Kidney tubule cell (primary cell): ENCODE results near the gene REXO1.
"Not testable (repeated sequence)": the region's sequence is repeated elsewhere in the genome, so short reads cannot be mapped to it uniquely, and the experiment has no call there.

Experiments used
- DNase-seq: peaks from one replicate; pipeline ENCODE4 v3.0.0-alpha.2; 2018; ENCODE audit warnings: low spot score

Gene REXO1

DNA sequence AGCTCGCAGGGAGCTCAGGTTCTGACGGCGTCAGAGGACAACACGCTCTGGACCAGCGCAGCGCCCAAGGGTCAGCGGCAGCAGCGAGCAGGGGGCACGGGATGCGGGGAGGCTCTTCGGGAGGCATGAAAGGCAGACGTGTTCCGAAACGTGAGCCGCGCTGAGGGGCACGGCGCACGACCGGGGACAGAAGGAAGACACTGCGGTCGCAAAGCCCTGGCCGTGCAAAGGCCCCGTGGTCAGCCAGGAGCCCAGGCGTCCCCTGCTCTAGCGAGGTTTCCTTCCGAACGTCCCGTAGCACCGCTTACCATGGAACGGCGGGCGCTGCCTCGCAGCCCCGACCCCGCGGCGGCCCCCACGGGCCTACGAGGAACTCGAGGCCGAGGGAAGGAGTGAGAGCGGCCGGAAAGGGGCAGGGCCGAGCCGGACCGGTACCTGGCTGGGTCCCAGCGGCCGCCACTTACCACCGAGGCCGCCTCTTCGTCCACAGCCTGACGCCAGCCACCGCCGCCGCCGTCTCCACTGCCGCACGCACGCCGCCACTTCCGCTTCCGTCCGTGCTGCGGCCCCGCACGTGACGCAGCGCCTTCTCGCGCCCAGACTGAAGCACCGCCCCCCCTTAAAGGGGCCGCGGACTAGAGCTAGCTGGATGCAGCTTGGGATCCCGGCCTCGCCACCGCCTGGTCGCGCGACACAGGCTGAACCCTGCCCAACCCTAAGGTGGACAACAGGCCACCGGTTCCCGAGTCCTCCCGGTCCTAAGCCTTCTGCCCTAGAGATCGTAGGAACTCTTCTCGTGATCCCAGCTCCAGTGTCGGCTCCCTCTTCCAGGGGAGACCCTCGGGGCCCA is 27.6 kb upstream of the REXO1 start:
- peak; percentile 92 for DNase-seq

GRCh38 chr19:1875265-1875645 is 27.0 kb upstream of the REXO1 start:
- not testable (repeated sequence) for DNase-seq

GRCh38 chr19:1874554-1875185 is 26.4 kb upstream of the REXO1 start:
- no peak for DNase-seq

DNA sequence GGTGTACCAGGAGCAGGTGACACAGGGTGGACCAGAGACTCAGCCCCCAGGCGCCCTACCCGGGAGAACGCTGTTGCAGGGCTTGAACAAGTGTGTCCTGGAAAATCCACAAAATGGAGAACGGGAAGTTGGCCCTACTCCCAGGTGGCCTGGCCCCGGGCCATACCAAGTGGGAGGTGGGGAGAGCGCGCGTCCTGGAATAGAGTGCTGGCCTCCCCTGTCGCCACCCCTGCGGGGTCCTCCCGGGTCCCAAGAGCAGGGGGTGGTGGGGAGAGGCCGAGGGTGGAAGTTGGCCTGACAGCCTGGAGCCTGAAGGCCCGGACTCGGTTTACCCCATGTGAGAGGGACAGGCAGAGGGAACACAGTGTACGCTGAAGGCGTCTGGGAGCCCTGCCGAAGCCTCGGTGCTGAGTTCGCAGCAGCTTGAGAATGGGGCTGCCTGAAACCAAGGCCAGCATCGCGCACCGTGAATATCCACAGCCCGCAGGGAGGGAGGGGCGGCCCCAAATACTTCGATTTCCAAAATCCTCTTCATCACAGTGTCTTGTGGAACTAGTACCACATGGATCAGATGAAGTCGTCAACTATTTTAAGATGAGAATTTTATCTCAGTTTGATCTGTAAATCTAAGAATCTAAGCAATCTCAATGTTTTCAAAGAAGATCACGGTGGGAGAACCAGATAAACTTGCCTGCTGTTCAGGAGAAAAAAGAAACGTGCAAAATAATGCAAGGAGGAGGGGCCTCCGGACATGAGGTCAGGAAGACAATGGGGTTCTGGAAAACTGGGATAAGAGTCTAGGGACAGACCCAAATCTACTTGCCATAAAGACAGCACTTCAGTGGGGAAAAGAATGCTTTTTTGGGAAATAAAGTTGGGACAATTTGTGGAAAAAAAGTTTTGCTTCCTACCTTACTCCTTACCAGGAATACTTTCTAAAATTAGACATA is 25.5 kb upstream of the REXO1 start:
- DNase-seq = no peak

DNA sequence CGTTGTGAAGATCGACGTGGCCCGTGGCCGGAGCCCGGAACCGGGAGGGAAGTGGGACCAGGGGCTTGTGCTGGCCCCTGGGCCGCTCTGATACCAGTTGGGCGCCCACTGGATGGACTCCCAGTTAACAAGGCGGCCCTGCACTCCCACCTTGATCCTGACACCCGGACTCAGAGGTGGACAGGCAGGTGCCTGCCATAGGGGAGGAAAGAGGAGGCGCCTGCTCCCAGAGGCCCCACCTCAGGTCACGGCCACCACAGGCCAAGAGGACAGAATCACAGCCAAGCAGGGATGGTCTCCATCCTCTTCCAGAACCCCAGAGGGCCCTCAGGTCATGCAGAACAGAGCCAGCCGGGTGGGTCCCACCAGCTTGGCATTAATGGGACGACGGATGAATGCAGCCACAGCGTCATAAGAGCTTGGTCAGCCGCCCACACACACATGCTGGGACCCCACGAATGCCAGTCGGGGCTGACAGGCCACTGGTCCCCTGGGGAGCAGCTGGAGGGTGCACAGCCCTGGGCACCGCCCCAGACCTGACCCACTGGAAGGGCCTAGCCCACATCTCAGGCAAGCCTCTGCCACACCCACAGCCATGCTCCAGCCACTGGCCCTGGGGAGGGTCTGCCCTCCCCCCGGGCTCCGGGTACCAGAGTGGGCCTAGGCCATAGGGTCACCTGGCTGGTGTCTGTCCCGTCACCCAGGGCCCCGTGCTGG is 24.7 kb upstream of the REXO1 start:
- DNase-seq = no peak

DNA sequence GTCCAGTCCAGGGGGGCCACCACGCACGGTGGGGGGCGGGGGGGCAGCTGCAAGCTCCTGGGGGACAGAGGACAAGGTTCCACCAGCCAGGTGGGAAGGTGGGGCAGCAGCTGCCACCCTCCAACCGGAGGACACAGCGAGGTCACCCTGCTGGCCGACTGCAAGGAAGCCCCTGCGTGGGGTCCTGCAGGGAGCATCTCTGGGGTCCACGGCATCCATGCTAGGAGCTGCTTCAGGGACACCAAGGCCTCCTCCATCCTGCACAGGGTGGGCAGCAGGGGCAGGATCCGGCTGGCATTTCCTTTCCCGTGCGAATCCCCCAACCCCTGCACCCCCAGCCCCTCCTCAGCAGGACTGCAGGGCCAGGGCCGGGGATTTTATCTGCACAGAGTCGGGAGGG is 23.3 kb upstream of the REXO1 start:
- DNase-seq = no peak

DNA sequence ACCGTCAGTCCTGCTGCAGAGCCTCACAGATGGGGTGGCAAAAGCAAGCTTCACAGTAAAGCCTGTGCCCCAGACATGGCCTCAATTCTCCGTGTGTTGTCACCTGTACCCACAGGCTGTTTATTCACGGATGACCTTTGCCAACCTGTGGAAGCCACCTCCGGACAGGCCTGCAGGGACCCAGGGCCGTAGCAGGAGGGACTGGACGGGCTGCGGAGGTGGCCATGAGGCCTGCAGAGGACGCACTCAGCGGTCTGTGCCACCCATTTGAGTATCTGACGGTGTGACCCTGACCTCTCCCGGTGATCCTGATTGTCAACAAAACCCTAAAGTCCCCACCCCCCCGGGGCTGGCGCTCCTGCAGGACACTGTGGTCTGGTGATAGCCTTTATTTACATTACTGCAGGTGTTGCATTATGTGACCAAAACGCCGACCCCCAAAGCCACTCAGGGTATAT is 22.9 kb upstream of the REXO1 start:
- no peak for DNase-seq

DNA sequence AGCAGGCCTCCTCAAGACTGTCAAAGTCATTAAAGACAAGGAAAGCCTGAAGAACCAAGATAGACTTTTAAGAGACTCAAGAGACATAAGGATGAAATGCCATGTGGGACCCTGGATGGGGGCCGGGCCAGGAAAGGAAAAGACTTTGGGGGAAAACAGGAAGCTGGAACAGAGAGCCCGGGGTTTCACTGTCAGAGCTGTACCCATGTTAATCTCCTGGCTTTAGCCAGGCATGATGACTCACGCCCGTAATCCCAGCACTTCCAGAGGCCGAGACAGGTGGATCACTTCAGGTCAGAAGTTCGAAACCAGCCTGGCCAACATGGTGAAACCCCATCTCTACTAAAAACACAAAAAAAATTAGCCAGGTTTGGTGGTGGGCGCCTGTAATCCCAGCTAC is 20.7 kb upstream of the REXO1 start:
- DNase-seq = no peak

DNA sequence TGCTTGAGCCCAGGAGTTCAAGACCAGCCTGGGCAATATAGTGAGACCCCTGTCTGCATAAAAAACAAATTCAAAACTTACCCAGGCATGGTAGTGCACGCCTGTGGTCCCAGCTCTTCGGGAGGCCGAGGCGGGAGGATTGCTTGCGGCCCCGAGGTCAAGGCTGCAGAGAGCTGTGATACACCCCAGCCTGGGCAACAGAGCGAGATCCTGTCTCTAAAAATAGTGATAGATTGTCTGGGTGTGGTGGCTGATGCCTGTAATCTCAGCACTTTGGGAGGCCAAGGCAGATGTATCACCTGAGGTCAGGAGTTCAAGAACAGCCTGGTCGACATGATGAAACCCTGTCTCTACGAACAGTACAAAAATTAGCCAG is 19.1 kb upstream of the REXO1 start:
- DNase-seq = no peak

- DNase-seq = no peak
Observed at GRCh38 chr19:1866693-1867348, 18.5 kb upstream of the REXO1 start.

DNA sequence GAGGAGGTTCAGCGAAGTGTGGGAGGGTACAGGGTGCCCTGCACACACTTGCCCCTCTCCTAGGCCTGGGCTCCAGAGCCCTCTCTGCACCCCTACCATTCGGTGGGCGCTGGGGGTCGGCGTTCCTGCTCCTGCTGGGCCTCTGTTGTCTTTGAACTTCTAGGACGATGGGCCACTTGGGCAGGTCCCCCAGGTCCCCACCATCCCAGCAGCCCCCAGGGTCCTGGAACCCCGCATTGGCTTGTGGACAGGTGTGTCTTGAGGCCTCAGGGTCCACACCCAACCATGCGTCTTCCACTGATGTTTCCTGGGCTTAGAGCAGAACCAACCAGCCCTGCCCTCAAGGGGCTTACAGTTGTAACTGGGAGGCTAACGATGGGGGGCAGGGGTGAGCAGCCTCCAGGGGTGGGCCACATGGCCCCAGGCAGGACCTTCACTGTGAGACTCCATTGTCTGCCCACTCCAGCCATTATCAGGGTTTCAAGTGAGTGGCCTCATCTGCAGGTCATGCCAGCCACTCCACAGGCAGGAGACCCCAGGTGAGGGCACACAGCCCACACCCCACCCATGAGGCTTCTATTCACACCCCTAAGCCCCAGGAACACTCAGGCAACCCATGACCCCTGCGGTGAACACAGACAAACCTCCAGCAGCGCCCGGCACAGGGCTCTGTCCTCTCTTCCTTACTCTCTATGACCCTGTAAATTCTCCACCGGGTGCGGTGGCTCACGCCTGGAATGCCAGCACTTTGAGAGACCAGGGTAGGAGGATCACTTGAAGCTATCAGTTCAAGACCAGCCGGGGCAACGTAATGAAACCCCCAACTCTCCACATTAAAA is 17.1 kb upstream of the REXO1 start:
- DNase-seq = no peak

DNA sequence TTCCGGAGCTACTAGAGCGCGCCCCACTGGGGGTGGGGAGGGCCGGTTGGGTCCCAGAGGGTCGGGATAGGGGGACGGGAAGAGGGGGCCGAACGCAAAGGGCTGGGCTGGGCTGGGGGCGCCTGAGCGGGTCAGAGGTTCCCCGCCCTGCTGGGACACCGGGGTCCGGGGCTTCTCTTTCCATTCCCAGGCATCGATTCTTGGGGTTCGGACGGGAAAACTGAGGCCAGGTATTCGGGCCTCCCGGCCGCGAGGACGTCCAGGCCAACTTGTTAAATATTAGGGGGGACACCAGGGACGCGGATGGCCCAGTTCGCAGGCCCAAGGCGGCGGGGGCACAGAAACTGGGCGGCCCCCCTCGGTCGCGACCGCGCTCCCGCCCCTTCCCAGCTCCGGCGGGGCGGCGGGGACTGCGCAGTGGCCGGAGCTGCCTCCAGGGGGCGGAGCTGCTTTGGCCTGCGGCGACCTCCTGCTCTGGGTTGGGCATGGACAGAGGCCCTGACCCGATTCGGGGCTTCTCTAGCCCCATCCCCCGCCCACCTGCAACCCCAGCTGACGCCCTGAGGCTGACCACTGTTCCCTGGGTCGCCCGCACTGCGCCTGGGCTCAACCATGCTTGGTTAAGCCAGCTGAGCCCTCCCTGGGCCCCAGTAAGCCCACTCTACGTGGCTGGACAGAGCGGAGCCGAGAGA is 16.3 kb upstream of the REXO1 start:
- peak; percentile 73 for DNase-seq

DNA sequence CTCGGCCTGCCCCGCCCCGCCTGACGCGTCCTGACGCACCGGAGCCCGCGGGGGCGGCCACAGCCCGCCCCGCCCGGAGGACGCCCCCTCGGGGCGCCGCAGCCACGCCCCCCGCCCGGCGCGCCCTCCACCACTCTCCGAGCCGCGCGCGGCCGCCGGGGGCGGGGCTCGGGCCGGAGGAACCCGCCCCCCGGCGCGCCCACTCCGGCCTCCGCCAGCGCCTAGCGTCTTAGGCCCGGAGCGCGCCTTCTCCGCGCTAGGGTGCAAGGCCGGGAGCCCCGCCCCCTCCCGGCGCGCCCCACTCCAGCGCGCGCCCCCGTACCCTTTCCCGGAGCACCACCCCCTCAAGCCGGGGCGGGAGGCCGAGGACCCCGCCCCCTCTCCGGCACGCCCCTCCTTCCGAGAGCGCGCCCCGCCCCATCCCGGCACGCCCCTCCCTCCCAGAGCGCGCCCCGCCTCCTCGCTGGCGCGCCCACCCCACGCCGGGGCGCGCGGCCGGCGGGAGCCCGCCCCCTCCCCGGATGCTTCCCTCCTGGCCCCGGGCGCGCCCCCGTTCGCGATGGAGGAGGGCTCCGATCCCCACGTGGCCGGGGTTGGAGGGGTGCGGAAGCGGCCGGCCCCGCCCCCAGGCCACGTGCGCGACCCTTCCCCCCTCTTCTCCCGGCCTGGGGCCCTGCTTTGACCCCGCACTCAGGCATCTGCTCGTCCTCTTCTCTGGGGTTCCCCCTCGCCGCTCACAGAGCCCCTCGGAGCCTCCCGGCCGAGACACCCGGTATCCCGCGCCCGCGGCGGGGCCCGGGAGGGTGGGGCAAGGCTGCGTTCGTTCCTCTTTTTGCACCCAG is 15.6 kb upstream of the REXO1 start:
- DNase-seq = peak; percentile 95

DNA sequence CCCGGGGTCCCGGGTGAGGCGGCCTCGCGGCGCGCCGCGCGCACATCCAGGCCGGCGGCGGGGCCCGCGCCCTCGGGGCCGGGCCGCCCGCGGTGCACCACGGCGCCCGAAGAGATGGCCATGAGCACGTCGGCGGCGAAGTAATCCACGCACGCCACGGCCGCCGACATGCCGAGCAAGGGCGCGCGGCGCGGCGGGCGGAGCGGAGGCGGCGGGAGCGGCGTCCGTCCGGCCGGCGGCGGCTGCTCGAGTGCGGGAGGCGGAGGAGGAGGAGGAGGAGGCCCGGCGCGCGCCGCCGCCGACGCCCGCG is 15.0 kb upstream of the REXO1 start, which contains the start of gene KLF16:
Gene KLF16, minus strand, starts transcription at position 252 of the 310 bp plus-strand sequence. Its CDS starts 82 bp downstream, at position 170.
- DNase-seq = no peak

- DNase-seq = peak; percentile 53
Observed at GRCh38 chr19:1862424-1863327, 14.4 kb upstream of the REXO1 start.

GRCh38 chr19:1862068-1862423 is 13.8 kb upstream of the REXO1 start:
- no peak for DNase-seq

GRCh38 chr19:1861599-1862031 is 13.3 kb upstream of the REXO1 start:
- DNase-seq = no peak
